ENCODE measurements around the gene SUFU.

The SUFU gene

DNA sequence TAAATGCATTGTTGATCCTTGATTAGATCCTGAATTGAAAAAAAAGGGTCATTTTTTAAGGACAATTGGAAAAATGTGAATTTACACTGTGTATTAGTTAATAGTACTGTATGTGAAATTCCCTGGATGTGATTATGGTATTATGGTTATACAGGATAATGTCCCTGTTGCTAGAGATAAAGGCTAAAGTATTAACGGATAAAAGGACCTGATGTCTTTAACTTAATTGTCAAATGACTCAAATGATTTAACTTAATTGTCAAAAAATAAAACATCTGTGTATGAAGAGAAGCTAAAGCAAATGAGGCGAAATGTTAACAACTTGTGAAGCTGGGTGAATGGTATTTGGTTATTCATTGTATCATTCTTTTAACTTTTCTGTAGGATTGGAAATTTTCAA, 48.8 kb downstream of the SUFU start:
- DNase-seq (ENCODE audit: low spot score), result no peak

- no peak for DNase-seq (ENCODE audit: low spot score)
Measured at GRCh38 chr10:102553771-102554170, 50.0 kb downstream of the SUFU start.

GRCh38 chr10:102554531-102554930, 50.8 kb downstream of the SUFU start:
- DNase-seq (ENCODE audit: low spot score), result no peak

GRCh38 chr10:102555781-102556328, 52.1 kb downstream of the SUFU start:
- peak; percentile 76 for DNase-seq (ENCODE audit: low spot score)

DNA sequence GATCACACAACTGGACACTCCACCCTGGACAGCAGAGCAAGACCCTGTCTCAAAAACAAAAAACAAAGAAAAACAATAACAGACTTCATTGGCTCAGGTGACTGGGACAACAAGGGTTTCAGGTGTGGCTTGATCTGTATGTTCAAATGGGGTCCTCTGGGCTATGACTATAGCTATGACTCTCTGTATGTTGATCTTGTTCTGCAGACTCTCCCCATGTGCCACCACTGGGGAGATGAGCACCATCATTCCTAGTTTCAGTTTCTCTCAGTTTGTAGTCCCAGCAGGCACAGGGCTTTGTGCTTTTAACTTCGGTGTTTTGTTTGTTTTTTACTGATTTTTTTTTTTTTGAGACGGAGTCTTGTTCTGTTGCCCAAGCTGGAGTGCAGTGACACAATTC, 53.8 kb downstream of the SUFU start:
- DNase-seq (ENCODE audit: low spot score), result no peak

GRCh38 chr10:102559764-102560163, 56.0 kb downstream of the SUFU start:
- no peak for DNase-seq (ENCODE audit: low spot score)

DNA sequence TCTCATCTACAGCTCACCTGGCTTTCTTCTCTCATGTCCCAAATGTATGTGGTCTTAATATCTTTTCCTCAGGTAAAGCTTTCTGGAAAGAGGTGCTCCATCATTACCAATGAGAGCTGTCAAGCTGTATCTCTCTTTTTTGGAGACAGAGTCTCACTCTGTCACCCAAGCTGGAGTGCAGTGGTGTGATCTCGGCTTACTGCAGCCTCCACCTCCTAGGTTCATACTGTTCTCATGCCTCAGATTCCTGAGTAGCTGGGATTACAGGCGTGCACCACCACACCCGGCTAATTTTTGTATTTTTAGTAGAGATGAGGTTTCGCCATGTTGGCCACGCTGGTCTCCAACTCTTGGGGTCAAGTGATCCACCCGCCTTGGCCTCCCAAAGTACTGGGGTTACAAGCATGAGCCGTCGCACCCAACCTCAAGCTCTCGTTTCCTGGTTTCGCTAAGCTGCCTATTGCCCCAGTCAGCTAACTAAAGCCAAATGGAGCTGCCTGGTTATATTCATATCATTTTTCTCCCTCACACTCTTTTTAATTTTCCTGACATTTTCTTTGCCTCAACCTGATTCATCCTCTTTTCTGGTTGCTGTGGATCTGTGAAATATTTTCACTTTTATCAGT, 60.5 kb downstream of the SUFU start:
- DNase-seq (ENCODE audit: low spot score), result no peak

DNA sequence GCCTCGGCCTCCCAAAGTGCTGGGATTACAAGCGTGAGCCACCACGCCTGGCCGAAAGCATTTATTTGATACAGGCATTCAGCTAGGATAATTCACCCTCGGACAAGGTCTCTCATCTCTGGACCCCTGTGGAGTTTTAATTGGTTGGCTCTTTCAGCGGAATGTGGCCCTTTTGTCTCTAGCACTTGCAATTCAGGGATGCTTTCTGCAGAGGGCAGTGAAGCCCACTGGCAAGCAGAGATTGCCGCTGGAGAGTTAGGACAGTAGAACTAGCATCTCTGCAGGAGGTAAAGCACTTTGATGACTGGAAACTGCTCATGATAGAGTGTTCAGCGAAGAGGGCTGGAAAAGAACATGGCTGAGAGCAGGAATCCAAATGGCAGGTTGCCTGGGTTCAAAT, 62.0 kb downstream of the SUFU start:
- DNase-seq (ENCODE audit: low spot score), result no peak

- no peak for DNase-seq (ENCODE audit: low spot score)
Measured at GRCh38 chr10:102578782-102579181, 75.0 kb downstream of the SUFU start.

DNA sequence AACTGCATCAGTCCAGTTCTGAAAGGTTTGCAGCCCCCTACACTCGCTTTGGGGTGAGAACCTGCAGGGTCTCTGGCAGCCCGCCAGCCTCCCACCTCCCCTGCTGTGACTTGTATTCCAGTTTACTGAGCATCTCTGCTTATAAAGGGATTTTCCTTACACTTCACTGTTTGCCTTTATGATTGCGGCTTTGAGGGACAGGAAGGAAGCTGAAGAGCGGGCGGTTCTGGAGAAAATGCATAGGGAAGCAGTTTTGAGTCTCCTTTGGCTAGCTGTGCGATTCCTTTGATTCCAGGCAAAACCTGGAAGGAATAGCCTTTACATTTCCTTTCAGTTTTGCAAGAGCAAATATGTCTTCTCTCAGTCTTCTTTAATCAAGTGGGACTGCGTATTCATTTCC, 75.6 kb downstream of the SUFU start:
- no peak for DNase-seq (ENCODE audit: low spot score)

DNA sequence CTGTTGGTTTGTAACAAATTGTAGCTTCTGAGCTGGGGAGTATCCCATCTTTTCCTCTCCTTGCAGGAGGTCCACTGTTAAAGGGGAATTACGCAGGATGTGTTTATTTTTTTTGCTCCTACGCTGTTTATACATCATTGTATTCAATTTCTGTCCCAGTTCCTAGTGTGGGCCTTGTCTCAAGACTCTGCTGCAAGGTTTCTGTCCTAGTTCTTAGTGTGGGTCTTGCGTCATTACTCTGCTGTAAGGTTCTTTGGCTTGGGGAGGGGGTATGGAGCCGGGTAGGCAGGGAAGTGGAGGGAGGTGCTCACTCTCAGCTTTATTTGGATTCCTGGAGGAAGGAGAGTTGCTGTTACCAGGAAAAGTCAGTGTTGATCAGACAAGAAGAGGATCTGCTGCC, 76.5 kb downstream of the SUFU start:
- DNase-seq (ENCODE audit: low spot score), result no peak

GRCh38 chr10:102581401-102581800, 77.6 kb downstream of the SUFU start:
- DNase-seq (ENCODE audit: low spot score), result no peak

GRCh38 chr10:102581981-102582580, 78.3 kb downstream of the SUFU start:
- no peak for DNase-seq (ENCODE audit: low spot score)

DNA sequence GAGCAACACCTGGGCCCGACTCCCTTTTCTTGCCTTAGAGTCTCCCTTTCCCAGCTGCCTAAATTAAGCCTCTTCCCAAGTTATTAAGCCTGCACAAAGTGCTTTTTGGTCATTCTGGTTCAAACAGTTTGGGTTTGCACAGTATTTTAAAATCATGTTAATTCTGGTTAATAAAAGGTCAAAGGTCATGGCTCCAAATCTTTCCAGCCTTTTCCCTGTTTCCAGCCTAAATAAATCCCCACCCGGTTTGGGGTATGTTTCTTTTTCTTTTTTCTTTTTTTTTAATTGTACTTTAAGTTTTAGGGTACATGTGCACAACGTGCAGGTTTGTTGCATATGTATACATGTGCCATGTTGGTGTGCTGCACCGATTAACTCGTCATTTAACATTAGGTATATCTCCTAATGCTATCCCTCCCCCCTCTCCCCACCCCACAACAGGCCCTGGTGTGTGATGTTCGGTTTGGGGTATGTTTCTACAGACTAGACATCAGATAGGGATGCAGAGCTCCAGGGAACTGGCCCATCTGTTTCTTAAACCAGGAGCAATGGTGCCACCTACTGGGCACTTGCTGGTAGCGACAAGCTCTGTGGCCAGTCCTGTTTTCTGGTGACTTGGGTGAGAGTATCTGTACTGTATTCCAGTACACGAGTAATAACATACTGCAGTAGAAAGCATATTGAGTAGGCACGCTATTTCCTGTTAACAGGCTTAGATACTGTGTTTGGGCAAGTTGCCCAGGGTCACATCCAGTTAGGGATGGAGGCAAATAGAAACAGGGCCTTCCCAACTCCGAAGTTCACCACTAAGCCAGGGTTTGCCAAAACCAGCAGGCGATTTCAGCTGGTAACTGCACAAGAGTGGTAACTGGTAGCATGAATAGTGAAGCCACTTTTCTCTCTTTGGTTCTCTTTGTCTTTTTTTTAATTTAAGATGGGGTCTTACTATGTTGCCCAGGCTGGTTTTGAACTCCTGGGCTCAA, 80.0 kb downstream of the SUFU start:
- peak; percentile 86 for DNase-seq (ENCODE audit: low spot score)

GRCh38 chr10:102585026-102585425, 81.3 kb downstream of the SUFU start:
- DNase-seq (ENCODE audit: low spot score), result no peak

GRCh38 chr10:102586858-102587257, 83.1 kb downstream of the SUFU start:
- no peak for DNase-seq (ENCODE audit: low spot score)

GRCh38 chr10:102588875-102589274, 85.1 kb downstream of the SUFU start:
- no peak for DNase-seq (ENCODE audit: low spot score)

- DNase-seq (ENCODE audit: low spot score), result no peak
Measured at GRCh38 chr10:102593074-102593803, 89.5 kb downstream of the SUFU start.

DNA sequence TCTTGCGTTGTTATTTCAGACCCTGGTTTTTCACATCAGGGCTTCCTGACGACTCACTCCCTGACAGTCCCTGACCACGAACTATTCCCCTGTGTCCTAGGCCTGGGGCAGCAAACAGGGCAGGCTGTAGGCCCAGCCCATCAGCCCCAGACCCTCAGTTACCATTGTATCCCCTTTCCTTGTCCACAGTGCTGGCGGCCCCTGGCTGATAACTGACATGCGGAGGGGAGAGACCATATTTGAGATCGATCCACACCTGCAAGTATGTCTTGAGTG, 90.0 kb downstream of the SUFU start:
- DNase-seq (ENCODE audit: low spot score), result no peak

DNA sequence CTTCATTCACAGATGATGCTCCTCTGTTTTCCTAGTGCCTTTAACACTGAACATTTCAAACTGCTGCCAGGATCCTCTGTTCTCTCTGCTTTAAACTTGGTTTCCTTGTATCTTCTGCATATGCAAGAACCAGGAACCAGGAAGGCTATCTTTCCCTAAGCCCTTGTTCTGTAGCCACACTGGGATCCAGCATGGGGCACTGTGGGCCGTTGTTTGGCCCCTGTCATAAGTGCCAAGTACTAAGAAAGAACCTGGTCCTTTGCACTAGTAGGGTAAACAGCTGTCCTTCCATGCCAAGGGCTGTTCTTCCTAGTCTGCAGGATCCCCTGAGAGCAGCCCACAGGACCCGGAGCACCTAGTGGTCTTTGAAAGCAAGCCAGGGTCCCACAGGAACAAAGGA, 91.5 kb downstream of the SUFU start:
- DNase-seq (ENCODE audit: low spot score), result no peak

DNA sequence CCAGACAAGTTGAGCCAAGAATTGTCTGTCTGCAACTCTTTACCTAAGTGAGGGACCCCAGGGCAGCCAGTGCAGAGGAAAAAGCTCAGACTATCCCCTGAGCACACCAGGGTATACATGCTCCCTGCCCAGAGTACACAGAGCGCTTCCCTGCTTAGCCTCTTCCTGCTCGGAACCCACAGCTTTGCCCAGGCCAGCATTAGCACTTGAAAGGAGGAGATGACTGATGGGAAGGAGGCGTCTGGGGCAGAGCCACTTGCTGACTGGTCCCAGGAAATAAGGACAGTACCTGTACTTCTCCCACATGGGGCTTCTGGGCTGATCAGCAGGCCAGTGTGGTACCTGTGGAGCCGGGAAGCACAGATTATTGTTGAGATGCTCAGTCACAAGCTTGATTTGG, 92.1 kb downstream of the SUFU start:
- DNase-seq (ENCODE audit: low spot score), result no peak

GRCh38 chr10:102596506-102596971, 92.8 kb downstream of the SUFU start:
- no peak for DNase-seq (ENCODE audit: low spot score)

Data from putamen (tissue), 1 donor.